ENCODE results near the gene PIGT.

PIGT gene

DNA sequence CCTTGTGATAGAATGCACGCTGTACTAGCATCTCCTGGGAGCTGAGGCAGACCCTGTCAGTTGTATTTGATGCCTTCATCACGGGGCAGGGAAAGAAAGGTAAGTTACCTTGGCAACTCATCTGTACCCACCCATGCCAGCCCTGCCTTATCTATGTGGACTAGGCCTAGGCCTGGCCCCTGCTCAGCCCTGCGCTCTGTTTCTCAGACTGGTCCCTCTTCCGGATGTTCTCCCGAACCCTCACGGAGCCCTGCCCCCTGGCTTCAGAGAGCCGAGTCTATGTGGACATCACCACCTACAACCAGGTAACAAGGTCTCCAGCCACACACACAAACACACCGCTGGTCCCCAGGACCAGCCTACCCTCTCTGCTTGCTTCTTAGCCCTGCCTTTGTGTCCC, 4.2 kb downstream of the PIGT start:
- no peak for DNase-seq (ENCODE audit: extremely low spot score)
- TF ChIP-seq FOXA1 (IDR thresholded peaks at IDR 0.05) (no peak), FOXK2 (IDR thresholded peaks at IDR 0.05) (no peak), TARDBP (IDR thresholded peaks at IDR 0.05) (no peak)
- ChIA-PET CTCF (no interaction called here), POLR2A (no interaction called here)

DNA sequence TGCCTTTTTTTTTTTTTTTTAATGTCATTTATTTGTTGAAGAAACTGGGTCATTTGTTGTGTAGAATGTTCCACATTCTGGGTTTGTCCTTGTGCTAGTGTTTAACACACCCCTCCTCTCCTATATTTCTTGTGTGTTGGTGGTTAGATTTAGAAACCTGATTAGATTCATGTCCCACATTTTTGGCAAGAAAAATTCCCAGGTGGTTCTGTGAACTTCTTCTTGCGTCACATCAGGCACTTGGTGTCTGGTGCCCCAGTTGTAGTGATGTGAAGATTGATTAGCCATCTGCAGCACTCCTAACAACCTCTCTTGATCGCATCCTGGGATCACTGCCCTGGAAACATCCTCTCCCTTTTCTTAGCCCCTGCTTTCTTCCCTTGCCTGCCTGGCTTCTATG, 7.8 kb downstream of the PIGT start:
- ChIA-PET POLR2A (no interaction called here), CTCF (no interaction called here)
- TF ChIP-seq ELF4 (IDR thresholded peaks at IDR 0.05) (no peak), FOXM1 (IDR thresholded peaks at IDR 0.05; ENCODE audit: borderline replicate concordance) (no peak), L3MBTL2 (conservative IDR thresholded peaks at IDR 0.05) (no peak), FOXA1 (IDR thresholded peaks at IDR 0.05) (no peak), ARNT (IDR thresholded peaks at IDR 0.05) (no peak)
- DNase-seq (ENCODE audit: extremely low spot score) = no peak

DNA sequence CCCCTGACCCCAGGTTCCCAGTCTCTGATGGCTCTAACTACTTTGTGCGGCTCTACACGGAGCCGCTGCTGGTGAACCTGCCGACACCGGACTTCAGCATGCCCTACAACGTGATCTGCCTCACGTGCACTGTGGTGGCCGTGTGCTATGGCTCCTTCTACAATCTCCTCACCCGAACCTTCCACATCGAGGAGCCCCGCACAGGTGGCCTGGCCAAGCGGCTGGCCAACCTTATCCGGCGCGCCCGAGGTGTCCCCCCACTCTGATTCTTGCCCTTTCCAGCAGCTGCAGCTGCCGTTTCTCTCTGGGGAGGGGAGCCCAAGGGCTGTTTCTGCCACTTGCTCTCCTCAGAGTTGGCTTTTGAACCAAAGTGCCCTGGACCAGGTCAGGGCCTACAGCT, 9.6 kb downstream of the PIGT start:
- ChIA-PET POLR2A (no interaction called here), CTCF (no interaction called here)
- TF ChIP-seq ARNT (IDR thresholded peaks at IDR 0.05) (no peak), FOXM1 (IDR thresholded peaks at IDR 0.05; ENCODE audit: borderline replicate concordance) (no peak), FOXA1 (IDR thresholded peaks at IDR 0.05) (no peak), SP1 (IDR thresholded peaks at IDR 0.05) (no peak), HDGF (IDR thresholded peaks at IDR 0.05; ENCODE audit: borderline replicate concordance) (no peak), NFRKB (IDR thresholded peaks at IDR 0.05) (no peak), LEF1 (IDR thresholded peaks at IDR 0.05; ENCODE audit: borderline replicate concordance) (no peak), BHLHE40 (IDR thresholded peaks at IDR 0.05; ENCODE audit: borderline replicate concordance) (no peak), TARDBP (IDR thresholded peaks at IDR 0.05) (no peak), ZNF384 (IDR thresholded peaks at IDR 0.05) (no peak), FOXK2 (IDR thresholded peaks at IDR 0.05) (no peak), SUZ12 (IDR thresholded peaks at IDR 0.05) (no peak), ELF4 (IDR thresholded peaks at IDR 0.05) (no peak), L3MBTL2 (conservative IDR thresholded peaks at IDR 0.05) (no peak), CTBP1 (IDR thresholded peaks at IDR 0.05; ENCODE audit: borderline replicate concordance) (no peak)
- TF ChIP-seq, protein P1, sequence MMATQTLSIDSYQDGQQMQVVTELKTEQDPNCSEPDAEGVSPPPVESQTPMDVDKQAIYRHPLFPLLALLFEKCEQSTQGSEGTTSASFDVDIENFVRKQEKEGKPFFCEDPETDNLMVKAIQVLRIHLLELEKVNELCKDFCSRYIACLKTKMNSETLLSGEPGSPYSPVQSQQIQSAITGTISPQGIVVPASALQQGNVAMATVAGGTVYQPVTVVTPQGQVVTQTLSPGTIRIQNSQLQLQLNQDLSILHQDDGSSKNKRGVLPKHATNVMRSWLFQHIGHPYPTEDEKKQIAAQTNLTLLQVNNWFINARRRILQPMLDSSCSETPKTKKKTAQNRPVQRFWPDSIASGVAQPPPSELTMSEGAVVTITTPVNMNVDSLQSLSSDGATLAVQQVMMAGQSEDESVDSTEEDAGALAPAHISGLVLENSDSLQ (IDR thresholded peaks at IDR 0.05) = no peak
- DNase-seq (ENCODE audit: extremely low spot score) = no peak

DNA sequence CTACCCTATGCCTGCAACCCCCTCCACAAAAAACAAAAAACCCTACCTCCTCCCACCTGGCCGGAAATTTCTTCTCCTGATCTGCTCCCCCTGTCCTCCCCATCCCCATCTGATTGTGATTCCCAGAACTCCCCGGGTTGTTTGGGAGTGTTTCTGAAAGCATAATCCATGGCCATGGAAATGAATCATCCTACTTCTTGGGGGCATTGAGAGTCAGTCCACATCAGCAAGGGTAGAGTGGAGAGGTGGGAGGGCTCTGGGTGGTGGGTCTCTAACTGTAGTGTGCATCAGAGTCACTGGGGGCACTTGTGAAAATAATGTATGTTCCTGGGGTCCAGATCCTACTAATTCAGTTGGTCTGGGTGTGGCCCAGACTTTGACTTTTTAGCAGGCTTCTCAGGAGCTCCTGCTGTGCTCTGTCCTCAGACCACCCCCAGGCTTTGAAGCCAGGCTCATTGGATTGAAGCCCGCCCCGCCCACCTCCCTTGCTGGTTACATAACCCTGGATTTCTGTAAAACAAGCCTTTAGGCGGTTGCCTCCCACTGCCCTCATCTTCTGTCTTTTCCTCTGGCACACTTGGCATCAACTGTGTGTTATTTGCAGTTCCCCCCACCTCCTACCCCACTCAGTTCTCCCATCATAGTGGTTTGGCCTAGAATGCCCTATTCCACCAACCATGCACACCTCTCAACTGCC, 10.5 kb downstream of the PIGT start:
- no peak for DNase-seq (ENCODE audit: extremely low spot score)
- ChIA-PET POLR2A (no interaction called here), CTCF (interaction anchor here (1.5 kb wide), 1 partner anchor 10 kb away, joined by 8 read pairs; no protein-coding TSS in a partner anchor)
- TF ChIP-seq SUZ12 (IDR thresholded peaks at IDR 0.05) = no peak
- TF ChIP-seq HDGF (IDR thresholded peaks at IDR 0.05; ENCODE audit: borderline replicate concordance) = no peak
- TF ChIP-seq ARNT (IDR thresholded peaks at IDR 0.05) = no peak
- no peak for TF ChIP-seq CTBP1 (IDR thresholded peaks at IDR 0.05; ENCODE audit: borderline replicate concordance)
- TF ChIP-seq ZNF384 (IDR thresholded peaks at IDR 0.05) = no peak
- no peak for TF ChIP-seq LEF1 (IDR thresholded peaks at IDR 0.05; ENCODE audit: borderline replicate concordance)
- TF ChIP-seq FOXM1 (IDR thresholded peaks at IDR 0.05; ENCODE audit: borderline replicate concordance) = no peak
- no peak for TF ChIP-seq BHLHE40 (IDR thresholded peaks at IDR 0.05; ENCODE audit: borderline replicate concordance)
- TF ChIP-seq, protein P1 (IDR thresholded peaks at IDR 0.05) = no peak
- TF ChIP-seq L3MBTL2 (conservative IDR thresholded peaks at IDR 0.05) = no peak
- TF ChIP-seq FOXK2 (IDR thresholded peaks at IDR 0.05) = no peak
- no peak for TF ChIP-seq FOXA1 (IDR thresholded peaks at IDR 0.05)
- no peak for TF ChIP-seq ELF4 (IDR thresholded peaks at IDR 0.05)
- no peak for TF ChIP-seq TARDBP (IDR thresholded peaks at IDR 0.05)

DNA sequence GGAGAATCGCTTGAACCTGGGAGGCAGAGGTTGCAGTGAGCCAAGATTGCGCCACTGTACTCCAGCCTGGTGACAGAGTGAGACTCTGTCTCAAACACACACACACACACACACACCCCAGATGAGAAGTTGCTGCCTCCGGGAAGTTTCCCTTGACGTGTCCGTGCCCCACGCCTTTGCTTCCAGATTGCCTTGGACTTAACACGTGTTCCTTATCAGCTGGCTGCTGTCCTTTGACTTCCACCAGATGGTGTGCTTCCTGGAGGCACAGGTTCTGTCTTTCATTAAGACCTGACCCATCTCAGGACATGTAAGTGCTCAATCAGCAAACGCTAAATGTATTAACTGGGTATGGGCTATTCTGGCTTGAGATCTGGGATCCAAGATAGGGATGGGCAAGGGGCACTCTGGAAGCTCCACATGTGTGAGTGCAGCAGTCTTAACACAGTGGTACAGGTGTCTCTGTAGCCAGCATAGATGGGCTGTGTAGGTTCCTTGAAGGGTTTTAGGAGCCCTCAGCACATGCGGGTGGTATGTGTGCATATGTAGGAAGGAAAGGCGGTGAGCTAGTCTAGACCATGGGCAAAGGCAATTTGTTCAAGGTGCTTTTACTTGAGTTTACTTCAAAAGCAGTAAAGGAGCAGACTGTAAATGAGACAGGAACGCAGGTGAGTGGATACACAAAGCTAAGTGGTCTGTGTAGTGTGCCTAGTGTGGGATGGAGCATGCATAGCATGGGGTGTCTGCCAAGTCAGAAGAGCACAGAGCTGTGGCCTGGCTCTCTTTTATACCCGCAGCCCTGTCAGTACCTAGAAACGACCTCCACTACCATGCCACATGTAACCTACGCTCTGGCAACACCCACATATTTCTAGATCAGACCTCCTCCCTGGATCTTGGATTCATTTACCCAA, 11.6 kb downstream of the PIGT start:
- POLR2A ChIA-PET = no interaction called here
- no peak for DNase-seq (ENCODE audit: extremely low spot score)
- CTCF ChIA-PET = interaction anchor here (1.5 kb wide), 1 partner anchor 9 kb away, joined by 8 read pairs; no protein-coding TSS in a partner anchor
- no peak for TF ChIP-seq SP1 (IDR thresholded peaks at IDR 0.05)
- TF ChIP-seq BHLHE40 (IDR thresholded peaks at IDR 0.05; ENCODE audit: borderline replicate concordance) = no peak
- TF ChIP-seq, protein P1 (IDR thresholded peaks at IDR 0.05) = no peak
- TF ChIP-seq FOXK2 (IDR thresholded peaks at IDR 0.05) = no peak
- no peak for TF ChIP-seq SUZ12 (IDR thresholded peaks at IDR 0.05)
- TF ChIP-seq LEF1 (IDR thresholded peaks at IDR 0.05; ENCODE audit: borderline replicate concordance) = no peak
- TF ChIP-seq CTBP1 (IDR thresholded peaks at IDR 0.05; ENCODE audit: borderline replicate concordance) = no peak
- no peak for TF ChIP-seq TARDBP (IDR thresholded peaks at IDR 0.05)
- no peak for TF ChIP-seq NFRKB (IDR thresholded peaks at IDR 0.05)
- TF ChIP-seq ARNT (IDR thresholded peaks at IDR 0.05) = no peak
- no peak for TF ChIP-seq FOXA1 (IDR thresholded peaks at IDR 0.05)
- no peak for TF ChIP-seq HDGF (IDR thresholded peaks at IDR 0.05; ENCODE audit: borderline replicate concordance)
- no peak for TF ChIP-seq FOXM1 (IDR thresholded peaks at IDR 0.05; ENCODE audit: borderline replicate concordance)
- no peak for TF ChIP-seq ELF4 (IDR thresholded peaks at IDR 0.05)
- no peak for TF ChIP-seq L3MBTL2 (conservative IDR thresholded peaks at IDR 0.05)
